ENCODE measurements around the gene SDK2.

SDK2 gene

DNA sequence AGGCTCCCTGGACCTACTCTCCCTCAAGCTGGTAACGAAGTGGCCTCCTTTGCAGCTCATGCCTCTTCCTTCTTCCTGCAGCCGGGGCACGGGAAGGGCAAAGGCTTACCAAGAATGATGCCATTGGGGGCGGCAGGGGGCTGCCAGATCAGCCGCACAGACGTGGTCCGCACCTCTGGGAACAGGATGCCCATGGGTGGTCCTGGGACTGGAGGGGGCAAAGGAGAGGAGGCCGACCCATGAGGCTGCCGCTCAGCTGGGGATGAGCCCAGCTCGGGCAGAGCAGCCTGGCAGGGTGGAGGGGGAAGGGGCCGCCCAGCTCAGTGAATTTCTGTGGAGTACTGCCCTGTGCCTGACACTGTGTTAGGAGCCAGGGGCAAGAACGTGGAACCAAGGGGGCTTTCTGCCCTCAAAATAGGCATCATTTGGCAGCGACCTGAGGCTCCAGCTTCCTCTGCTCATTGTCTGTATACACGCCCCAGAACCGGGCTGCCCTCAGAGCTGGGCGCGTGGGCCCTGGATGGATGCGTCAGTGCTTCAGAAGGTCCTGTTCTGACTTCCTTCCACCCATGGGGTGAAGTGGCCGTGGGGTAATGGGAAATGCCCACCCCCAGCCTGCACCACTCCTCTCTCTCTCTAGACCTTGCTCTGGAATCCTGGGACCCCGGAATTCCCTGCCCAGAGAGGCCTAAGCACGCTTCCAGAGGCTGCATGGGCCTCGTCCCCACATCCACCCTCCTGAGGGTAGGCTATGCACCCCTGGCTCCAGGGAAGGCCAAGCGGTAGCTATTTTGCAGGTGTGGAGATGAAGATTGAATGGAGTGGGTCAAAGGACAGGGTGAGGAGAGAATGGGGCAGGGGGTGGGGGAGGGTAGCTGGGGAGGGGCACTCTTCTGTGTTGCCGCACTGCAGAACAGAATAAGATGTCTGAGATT is 252.6 kb downstream of the SDK2 start:
- DNase-seq (ENCODE audit: low read depth): no peak

DNA sequence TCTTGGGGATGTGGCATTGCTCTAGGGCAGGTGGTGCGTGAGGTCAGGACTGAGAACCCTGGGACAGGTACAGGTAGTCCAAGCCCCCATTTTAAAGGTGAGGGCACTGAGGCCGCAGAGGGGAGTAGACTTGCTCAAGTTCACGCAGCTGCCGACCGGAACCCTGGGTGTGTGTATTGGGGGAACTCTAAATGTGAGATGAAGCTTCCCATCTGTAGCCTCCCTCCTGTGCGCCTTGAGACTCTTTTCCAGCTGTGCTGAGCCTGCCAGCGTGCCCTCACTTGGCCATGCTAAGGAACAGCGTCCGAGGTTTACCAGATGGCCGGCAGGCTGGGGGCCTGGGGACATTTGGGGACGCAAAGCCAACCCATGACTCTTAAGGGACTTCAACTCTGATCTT is 253.4 kb downstream of the SDK2 start:
- no peak for DNase-seq (ENCODE audit: low read depth)

DNA sequence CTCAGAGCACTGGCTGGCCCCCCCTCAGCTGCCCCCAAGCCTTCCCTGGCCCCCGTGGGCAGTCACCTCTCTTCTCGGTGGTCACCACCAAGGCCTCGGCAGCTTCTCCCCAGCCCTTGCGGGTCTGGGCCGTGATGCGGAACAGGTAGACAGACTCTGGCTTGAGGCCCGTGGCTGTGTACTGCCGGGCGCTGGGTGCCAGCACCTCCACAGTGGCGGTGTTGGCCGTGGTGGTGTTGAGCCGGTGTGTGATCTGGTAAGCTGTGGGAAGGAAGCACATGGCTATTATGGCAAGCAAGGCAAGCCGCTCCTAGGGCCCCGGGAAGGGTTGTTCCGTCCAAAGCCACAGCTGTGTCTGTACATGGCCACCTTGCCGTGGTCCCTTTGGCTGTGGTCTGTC is 254.0 kb downstream of the SDK2 start:
- no peak for DNase-seq (ENCODE audit: low read depth)

DNA sequence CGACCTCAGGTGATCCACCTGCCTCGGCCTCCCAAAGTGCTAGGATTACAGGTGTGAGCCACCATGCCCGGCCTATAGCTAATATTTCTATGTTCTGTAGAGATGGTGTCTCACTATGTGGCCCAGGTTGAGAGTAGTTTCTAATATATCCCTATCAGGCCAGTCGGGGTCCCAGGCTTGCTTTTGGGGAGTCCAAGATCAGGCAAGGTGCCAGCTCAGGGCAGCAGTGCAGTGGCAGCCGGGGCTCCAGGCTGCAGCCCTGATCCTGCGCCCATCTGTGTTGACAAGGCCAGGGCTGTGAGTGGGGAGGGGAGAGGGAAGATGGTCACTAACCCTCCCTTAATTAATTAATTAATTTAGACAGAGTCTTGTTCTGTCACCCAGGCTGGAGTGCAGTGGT is 254.8 kb downstream of the SDK2 start:
- DNase-seq (ENCODE audit: low read depth): no peak

DNA sequence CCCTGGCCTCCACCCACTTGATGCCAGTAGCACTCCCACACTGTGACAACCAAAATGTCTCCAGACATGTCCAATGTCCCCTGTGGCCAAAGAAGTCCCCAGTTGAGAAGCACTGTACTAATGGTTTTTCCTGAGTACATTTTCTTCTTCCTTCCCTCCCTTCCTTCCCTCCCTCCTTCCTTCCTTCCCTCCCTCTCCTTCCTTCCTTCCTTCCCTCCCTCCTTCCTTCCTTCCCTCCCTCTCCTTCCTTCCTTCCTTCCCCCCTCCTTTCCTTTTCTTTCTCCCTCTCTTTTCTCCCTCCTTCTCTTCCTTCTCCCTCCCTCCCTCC is 255.7 kb downstream of the SDK2 start:
- DNase-seq (ENCODE audit: low read depth): no peak

DNA sequence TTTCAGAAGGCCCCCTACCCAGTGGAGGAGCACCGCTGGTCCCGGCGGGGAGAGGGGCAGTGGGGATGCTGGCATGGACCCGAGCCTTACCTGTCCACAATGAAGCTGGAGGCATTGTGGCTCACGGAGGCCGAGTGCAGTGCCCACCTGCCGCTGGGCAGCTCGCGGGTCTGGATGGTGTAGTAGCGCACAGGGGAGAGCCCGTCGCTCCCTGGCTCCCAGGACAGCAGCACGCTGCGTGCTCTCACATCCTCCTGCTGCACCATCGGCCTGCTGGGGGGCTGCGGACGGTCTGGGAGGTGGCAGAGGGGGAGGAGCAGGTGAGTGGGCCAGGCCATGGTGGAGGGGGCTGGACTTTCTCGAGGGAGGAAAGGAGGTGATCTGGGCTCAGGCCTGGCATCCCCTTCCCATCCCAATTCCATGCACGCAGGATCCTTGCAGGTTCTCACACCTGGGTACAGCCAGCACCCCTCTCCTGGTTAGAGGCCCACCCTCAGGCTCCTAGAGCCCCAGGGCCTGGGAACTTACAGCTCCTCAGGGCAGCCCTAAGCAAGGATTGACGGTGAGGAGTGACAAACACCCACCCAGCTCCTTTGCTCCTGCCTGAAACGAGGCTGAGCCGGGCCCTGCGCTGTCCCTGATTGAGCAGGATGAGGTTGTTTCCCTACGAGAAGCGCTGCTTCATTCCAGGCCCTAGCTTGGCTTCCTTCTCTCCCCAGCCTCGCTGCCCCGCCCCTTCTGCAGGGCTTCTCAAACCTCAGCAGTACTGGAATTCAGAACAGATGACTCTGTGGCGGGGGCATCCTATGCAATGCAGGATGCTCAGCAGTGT is 256.3 kb downstream of the SDK2 start:
- DNase-seq (ENCODE audit: low read depth): peak; percentile 48

DNA sequence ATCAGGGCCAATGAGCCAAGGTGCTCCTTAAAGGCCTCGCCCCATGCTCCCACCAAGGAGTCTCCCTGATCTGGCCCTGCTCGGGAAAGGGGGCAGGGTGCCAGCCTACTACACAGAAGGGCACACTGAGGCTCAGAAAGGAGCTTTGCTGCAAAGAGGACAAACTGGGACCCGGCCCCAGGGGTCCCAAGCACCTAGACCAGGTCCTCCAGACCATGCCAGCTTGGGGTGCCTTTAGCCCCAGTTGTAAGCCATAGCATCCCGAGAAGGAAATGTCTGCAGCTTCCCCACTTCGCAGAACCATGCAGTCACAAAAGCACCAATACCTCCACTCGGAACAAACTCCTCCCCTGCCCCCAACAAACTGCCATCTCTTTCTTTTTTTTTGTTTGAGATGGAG is 257.7 kb downstream of the SDK2 start:
- DNase-seq (ENCODE audit: low read depth): no peak

DNA sequence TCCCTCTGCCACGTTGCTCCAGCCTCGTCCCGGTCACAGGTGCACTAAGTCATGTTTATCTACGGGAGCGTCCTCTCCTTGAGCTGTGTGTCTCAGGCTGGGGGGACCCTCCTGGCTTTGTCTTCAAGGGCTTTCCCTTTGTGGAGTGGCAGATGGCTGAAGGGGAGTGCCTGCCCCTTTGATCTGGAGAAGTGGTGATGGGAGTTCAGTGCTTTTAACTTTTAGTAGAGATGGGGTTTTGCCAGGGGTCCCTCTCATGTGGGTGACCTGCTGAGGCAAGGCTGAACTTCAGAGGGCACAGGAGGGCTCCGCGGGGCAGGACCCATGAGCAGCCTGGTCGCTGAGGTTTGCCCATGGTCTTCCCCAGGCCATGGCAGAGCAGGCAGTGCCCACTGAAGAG is 259.3 kb downstream of the SDK2 start:
- no peak for DNase-seq (ENCODE audit: low read depth)

DNA sequence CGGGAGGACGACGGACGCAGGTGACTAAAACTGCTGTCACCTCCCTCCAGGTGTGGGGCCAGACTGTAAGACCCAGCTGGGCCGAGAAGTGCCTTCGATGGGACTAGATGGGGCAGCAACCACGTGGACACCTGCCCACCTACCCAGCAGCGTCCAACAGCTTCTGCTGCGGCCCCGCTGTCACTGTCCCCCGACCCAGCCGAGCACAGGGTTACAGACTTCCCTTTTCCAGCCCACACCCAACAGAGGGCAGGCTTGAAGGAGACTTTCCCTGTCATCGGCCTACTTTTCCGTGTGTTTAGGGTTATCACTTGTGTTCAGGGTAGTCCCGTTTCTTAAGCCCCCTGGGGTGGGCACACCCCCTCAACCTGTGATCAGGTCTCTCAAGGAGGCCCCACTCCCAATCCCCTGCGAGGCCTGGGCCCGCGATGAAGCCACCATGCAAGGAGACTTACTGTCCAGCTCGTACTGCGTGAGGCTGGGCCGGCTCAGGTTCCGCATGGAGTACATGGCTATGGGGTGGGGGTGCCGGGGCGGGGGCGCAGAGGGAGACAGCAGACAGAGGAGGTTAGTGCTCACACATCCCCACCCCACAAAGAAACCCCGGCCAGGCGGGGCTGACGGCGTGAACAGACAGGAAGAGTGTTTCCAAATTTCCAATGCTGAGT is 263.7 kb downstream of the SDK2 start:
- no peak for DNase-seq (ENCODE audit: low read depth)

DNA sequence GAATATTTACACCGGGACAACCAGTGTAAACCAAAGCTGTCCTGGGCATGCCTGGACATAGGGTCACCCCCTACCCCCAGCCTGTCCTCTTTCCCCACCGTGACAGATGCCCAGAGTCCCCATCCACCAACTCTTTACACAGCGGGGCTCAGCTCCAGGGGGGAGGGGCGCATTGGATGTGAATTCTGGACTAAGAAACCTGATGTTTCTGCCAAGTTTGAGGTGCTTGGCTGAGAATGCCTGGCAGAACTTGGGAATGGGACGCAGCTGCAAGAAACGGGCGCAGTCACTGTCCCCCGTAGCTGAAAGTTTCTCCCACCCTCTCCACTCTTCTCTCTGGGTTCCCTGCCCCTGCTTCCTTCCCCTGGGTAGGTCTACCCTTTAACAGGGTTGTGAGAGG is 264.4 kb downstream of the SDK2 start:
- no peak for DNase-seq (ENCODE audit: low read depth)

DNA sequence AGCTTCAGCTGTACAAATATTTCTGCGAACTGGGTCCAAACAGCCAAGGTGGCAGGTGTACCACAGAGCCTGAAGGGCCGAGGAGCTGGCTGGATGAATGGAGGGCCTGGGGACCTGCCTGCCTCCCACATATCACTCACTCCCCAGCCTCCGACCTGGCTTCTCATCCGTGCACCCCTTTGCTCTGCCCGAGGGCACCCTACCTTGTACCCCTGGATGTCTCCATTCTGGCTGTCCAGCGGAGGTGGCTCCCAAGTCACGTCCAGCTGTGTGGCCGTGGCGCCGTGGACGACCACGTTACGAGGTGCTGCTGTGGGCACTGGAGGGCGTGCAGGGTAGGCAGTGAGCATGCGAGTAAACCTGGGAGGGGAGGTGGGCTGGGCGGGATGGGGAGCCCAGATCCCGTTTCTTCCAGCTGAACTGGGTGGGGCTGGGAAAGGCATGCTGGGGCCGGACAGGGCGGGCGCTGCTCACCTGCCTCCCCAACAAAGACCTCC is 265.2 kb downstream of the SDK2 start:
- DNase-seq (ENCODE audit: low read depth): no peak

DNA sequence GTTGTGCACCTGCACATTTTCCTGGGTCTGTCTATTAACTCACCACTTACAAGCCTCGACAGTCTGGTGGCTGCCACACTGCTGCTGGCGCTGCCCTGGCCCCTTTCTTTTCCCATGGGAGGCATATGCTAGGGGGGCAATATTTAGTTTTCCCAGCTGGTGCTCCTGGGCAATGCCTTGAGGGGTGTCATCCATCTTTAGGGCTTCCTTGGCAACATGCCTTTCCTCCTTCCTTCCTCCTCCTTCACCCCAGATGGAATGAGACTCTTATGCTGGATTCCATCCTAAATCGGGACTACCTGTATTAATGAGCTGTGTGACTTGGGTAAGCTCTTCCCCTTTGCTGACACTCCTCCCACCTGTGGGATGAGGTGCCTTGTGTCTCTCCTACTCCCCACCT is 267.6 kb downstream of the SDK2 start:
- no peak for DNase-seq (ENCODE audit: low read depth)

DNA sequence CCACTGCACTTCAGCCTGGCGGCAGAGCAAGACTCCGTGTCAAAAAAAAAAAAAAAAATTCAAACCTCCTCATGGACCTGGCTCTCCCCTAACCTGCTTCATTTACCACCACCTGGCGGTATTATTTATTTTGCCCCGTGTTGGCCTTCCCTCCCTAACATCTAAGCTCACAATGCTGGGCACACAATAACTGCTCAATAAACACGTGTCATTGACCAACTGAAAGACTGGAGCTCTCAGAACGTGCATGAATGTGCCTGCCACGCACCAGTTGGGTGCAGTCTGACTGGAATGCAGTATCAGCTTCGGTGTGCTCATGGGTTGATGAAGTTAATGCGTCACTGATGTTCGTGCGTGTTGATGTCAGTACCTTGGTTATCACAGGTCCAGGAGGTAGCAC is 268.1 kb downstream of the SDK2 start:
- no peak for DNase-seq (ENCODE audit: low read depth)

DNA sequence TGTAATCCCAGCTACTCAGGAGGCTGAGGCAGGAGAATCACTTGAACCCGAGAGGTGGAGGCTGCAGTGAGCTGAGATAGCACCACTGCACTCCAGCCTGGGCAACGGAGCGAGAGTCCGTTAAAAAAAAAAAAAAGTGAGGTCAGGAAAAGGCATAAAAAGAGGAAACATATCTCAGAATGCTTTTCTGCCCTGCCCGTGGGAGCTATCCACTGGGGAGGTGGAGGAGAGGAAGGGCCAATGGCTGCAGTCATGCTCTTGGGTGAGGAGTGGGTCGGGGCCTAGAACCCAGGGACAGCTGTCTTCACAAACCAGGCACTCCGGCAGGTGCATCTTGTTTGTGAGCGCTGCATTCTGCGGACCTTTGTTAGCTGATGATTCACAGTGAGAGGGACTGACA is 272.4 kb downstream of the SDK2 start:
- DNase-seq (ENCODE audit: low read depth): no peak

DNA sequence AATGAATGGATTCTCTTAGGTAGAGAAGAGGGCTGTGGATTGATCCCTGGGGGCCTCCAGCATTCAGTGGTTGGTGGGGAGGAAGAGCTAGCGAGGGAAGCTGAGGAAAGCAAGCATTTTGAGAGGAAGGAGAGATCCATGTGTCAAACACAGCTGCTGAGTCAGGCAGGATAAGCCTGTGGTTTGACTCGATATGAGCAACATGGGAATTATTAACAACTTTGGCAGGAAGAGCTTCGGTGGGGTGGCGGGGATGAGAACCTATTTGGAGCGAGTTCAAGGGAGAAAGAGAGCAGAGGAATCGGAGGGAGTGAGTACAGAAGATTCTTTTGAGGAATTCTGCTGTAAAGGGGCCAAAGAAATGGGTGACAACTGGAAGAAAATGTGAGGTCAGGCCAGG is 273.0 kb downstream of the SDK2 start:
- peak; percentile 94 for DNase-seq (ENCODE audit: low read depth)

DNA sequence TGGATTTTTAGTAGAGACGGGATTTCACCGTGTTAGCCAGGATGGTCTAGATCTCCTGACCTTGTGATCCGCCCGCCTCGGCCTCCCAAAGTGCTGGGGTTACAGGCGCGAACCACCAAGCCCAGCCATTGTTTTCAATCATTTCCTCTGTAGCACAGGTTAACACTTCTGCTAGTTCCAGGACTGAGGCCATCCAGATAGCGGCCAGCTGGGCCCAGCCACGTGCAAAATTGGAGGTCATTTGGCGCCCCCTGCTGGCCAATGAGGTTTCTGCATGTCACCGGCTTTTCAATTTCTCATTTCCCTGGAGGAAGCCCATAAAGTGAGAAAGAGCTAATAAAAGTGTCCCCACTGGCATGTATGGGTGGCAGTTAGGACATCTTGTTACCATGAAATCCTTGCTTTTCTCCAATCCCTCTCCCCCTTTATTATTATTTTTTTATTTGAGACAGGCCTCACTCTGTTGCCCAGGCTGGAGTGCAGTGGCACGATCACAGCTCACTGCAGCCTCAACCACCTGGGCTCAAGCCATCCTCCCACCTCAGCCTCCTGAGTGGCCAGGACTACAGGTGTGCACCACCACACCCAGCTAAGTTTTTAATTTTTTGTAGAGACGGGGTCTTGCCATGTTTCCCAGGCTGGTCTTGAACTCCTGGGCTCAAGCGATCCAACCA is 274.3 kb downstream of the SDK2 start:
- DNase-seq (ENCODE audit: low read depth): peak; percentile 66

DNA sequence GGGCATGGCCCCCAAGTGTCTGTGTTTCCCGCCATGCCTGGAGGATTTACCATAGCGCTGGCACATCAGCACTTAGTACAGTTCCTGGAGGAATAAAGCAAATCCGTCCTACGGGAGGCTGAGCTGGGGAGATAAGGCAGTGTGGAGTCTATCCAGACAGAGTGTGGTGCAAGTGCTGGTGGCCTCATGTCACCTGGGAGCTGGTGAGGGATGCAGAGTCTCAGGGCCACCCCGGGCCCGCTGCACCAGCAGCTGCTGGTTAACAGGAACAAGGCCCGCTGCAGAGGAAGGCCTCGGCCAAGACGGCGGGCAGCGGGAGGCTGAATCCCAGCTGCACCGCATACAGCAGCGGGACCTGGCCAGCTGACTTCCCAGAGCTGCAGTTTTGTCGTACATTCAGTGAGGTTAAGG is 275.1 kb downstream of the SDK2 start:
- no peak for DNase-seq (ENCODE audit: low read depth)

DNA sequence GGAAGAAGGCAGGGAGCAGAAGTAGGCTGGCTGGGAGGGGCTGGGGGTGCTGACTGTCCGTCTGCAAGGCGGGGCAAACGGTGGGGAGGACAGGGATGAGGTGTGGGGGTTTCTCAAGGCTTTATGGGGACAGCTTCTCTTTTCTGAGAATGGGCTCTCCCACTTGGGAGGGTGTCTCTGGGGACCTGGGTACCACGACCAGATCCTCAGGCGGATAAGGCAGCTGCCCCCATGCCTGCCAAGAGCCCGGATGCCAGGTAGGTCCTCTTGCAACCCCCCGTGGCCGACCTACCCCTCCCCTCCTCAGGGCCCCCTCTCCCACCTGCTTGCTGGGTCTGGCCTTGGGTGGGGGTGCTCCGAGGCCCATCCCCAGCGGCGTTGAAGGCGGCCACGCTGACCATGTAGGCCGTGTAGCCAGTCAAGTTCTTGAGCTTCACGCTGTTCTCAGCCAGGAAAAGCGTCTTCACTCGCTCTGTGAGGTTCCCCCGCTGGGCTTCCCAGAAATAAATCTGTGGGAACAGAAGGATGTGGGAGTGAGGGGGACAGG is 276.1 kb downstream of the SDK2 start:
- no peak for DNase-seq (ENCODE audit: low read depth)

DNA sequence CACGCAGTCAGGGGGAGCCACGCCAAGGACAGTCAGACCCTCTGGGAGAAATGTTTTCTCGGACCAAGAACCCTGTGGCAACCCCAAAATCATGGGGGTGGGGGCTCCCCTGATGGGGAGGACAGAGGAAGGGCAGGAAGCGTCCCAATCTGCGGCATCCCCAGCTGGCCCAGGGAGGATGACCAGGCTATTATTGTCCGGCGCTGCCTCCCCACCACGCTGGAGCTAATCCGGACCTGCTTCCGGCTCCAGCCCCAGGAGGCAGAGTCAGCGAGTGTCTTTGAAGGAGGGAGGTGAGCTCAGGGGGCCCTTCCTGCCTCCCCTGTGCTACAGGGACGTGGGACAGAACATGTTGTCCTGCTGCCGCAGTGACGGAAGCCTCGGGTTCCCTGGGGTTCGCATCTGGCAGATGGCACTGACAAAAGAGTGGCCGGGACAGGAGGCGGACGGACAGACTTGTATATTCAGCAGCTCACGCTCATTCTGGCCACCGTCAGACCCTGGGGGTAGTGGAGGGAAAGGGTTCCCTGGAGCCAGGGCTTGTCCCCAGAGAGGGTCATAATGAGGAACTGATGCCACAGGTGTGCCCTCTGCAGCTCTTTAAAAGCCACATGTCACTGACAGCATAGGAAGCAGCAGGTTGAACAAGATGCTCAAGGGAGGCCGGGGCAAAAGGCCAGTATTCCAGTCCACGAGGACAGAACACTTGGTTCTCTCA is 278.2 kb downstream of the SDK2 start:
- DNase-seq (ENCODE audit: low read depth): no peak

DNA sequence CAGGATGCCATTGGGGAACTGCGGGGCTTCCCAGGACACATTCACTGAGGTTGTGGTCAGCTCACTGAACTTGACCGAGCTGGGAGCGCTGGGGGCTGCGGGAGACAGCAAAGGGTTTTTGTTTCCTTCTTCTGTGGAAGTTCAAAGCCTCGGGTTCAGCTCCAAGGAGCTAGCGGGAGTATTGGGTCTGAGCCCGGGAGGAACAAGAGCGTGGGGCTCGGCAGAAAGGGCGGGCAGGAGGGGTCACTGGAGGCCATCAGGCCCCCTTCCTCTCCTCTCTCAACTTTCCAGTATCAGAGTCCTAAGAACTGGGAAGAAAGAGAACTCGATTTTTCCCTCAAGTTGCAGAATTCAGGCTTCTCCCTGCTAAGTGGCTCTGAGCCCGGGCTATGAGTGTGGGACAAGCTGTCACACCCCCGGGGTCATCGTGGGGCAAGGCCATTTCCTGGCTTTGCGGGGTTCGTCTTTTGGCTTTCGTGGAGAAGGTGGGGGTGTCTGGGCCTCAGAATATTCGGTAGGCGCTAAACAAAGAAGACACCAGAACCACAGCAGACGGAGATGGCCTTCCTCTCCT is 278.9 kb downstream of the SDK2 start:
- no peak for DNase-seq (ENCODE audit: low read depth)

DNA sequence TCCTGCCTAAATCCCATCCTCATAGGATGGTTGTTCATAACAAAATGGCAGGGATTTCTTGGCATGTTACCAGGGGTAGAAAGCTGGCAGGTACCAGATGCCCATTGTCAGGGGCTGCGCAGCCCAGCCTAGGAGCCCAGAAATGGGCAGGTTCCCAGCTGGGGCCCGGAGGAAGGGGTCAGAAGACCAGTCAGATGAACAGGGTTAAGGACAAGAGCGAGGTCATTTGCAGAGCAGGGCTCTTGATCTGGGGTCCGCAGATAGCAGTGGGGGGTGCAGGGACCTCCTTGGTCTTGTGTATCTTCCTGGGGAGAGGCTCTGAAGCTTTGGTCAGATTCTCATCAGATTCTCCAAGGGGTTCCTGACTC is 280.1 kb downstream of the SDK2 start:
- no peak for DNase-seq (ENCODE audit: low read depth)

Measured in iris pigment epithelial cell (primary cell).